Ascending aorta (tissue), 2 donors: Measurements from ENCODE around the gene CADPS2. TPM values are rescaled to one million over a fixed set of nuclear protein-coding genes. Genes with fewer than 3 reads are reported as not detected.

Source experiments
- DNase-seq, 2 donors: peaks; one replicate each; pipeline ENCODE4 v3.0.0-alpha.2; 2019; ENCODE audit warnings: low spot score in 2 of 2
- H3K27ac ChIP-seq, 2 donors: fragments of 200-600 bp; sonication (generic); one replicate each; pipeline ENCODE4 v1.5.1; 2016 to 2017; ENCODE audit warnings: mild to moderate bottlenecking in 1 of 2
- H3K27me3 ChIP-seq: fragments of 200-600 bp; sonication (generic); one replicate; pipeline ENCODE4 v1.5.1; 2017
- H3K36me3 ChIP-seq, 2 donors: fragments of 200-600 bp; sonication (generic); one replicate each; pipeline ENCODE4 v1.5.1; 2016
- H3K4me1 ChIP-seq, 2 donors: fragments of 200-600 bp; sonication (generic); one replicate each; pipeline ENCODE4 v1.5.1; 2016 to 2017; ENCODE audit warnings: mild to moderate bottlenecking in 1 of 2
- H3K4me3 ChIP-seq, 2 donors: fragments of 200-600 bp; sonication (generic); one replicate each; pipeline ENCODE4 v1.5.1; 2016 to 2017; ENCODE audit warnings: mild to moderate bottlenecking in 1 of 2
- H3K9me3 ChIP-seq, 2 donors: fragments of 200-600 bp; sonication (generic); one replicate each; pipeline ENCODE4 v1.5.1; 2016
- CTCF ChIP-seq, 3 experiments: fragments of 200-600 bp in 2 of 3; fragments of 450-650 bp in 1 of 3; sonication (generic) in 2 of 3; IDR thresholded peaks; one replicate each; pipeline ENCODE4 v1.5.1; 2016 to 2019; ENCODE audit warnings: antibody characterized with exemption in 3 of 3, mild to moderate bottlenecking in 1 of 3, moderate library complexity in 1 of 3
- intact Hi-C: fragments of 100-400 bp; cut with DNase I; formaldehyde crosslinking; loops from one replicate; pipeline ENCODE4 v1.15.1; 2023
- total RNA-seq: library from RNA; depleted of rRNA; stranded (reverse); fragments of >200 nt; gene quantifications from one replicate; pipeline ENCODE4 v1.1.0, GENCODE V29; 2016

CADPS2 gene
- total RNA-seq, 1 donor from 2014 or later = 31.8 TPM

GRCh38 chr7:122699017-122699416 is 187.2 kb downstream of the CADPS2 start, which contains the start of gene RNF133:
Gene RNF133, minus strand, starts transcription at chr7:122699117. Its CDS starts 199 bp downstream, at chr7:122698918.
- Histone ChIP-seq H3K4me3 (no peak within 1 kb of the TSS), H3K36me3 (no peaks in the 10 kb centered on the region), H3K27me3 (no peaks in the 10 kb centered on the region), H3K27ac (no peak within 1 kb of the TSS), H3K4me1 (no peaks in the 10 kb centered on the region), H3K9me3 (peaks cover 0 to 3% of the 10 kb centered on the region in 2 donors)
- no peak for TF ChIP-seq CTCF (IDR thresholded peaks at IDR 0.05)
- intact Hi-C loops = no loop called here
- DNase-seq = no peak

- no peak for DNase-seq
- Histone ChIP-seq H3K4me3 (no peak overlapping the region), H3K27ac (no peak overlapping the region), H3K9me3 (no peaks in the 10 kb centered on the region), H3K27me3 (no peaks in the 10 kb centered on the region), H3K36me3 (no peaks in the 10 kb centered on the region), H3K4me1 (no peaks in the 10 kb centered on the region)
- no peak for TF ChIP-seq CTCF (IDR thresholded peaks at IDR 0.05)
- intact Hi-C loops = no loop called here
Measured at GRCh38 chr7:122695816-122696215, 190.4 kb downstream of the CADPS2 start.

- Histone ChIP-seq H3K27me3 (no peaks in the 10 kb centered on the region), H3K4me1 (no peaks in the 10 kb centered on the region), H3K4me3 (no peak overlapping the region), H3K9me3 (no peaks in the 10 kb centered on the region), H3K27ac (no peak overlapping the region), H3K36me3 (no peaks in the 10 kb centered on the region)
- DNase-seq = no peak
- no peak for TF ChIP-seq CTCF (IDR thresholded peaks at IDR 0.05)
- intact Hi-C loops = no loop called here
Measured at GRCh38 chr7:122694697-122695096, 191.6 kb downstream of the CADPS2 start.

- Histone ChIP-seq H3K9me3 (no peaks in the 10 kb centered on the region), H3K4me3 (no peak overlapping the region), H3K27ac (no peak overlapping the region), H3K4me1 (no peaks in the 10 kb centered on the region), H3K27me3 (no peaks in the 10 kb centered on the region), H3K36me3 (no peaks in the 10 kb centered on the region)
- DNase-seq = no peak
- intact Hi-C loops = no loop called here
- no peak for TF ChIP-seq CTCF (IDR thresholded peaks at IDR 0.05)
Measured at GRCh38 chr7:122692769-122693309, 193.4 kb downstream of the CADPS2 start.

GRCh38 chr7:122691569-122692235 is 194.6 kb downstream of the CADPS2 start:
- H3K27me3 ChIP-seq = no peaks in the 10 kb centered on the region
- no peaks in the 10 kb centered on the region for H3K36me3 ChIP-seq
- H3K9me3 ChIP-seq = no peaks in the 10 kb centered on the region
- no peak overlapping the region for H3K27ac ChIP-seq
- no peak overlapping the region for H3K4me3 ChIP-seq
- intact Hi-C loops = no loop called here
- no peak for TF ChIP-seq CTCF (IDR thresholded peaks at IDR 0.05)
- DNase-seq = no peak
- no peaks in the 10 kb centered on the region for H3K4me1 ChIP-seq
